MG63 (cell line): Measurements from ENCODE around the gene ABRACL. TPM values are rescaled to one million over a fixed set of nuclear protein-coding genes. Genes with fewer than 3 reads are reported as not detected.

Source experiments
- DNase-seq: peaks from one replicate; pipeline ENCODE4 v3.0.0-alpha.2; 2020
- H3K27me3 ChIP-seq: fragments of 250-450 bp; sonication (Bioruptor Pico); 2 replicates; pipeline ENCODE4 v1.5.1; 2020; ENCODE audit warnings: mild to moderate bottlenecking, moderate library complexity
- H3K36me3 ChIP-seq: fragments of 250-450 bp; sonication (Bioruptor Pico); 2 replicates; pipeline ENCODE4 v1.5.1; 2020; ENCODE audit warnings: mild to moderate bottlenecking, moderate library complexity
- H3K4me3 ChIP-seq: fragments of 250-450 bp; sonication (Bioruptor Pico); 2 replicates; pipeline ENCODE4 v1.5.1; 2020; ENCODE audit warnings: mild to moderate bottlenecking, moderate library complexity
- H3K9me3 ChIP-seq: fragments of 250-450 bp; sonication (Bioruptor Pico); 2 replicates; pipeline ENCODE4 v1.5.1; 2020; ENCODE audit warnings: mild to moderate bottlenecking, moderate library complexity
- total RNA-seq: library from RNA; depleted of rRNA; stranded (reverse); fragments of >200 nt; shearing (Covaris generic); gene quantifications from 2 replicates; pipeline ENCODE4 v1.2.3, GENCODE V29; 2014; ENCODE audit warnings: low replicate concordance; rRNA removed

Gene ABRACL
- total RNA-seq, 1 experiment from 2014 or later: 25.9 TPM

- no peak for DNase-seq
- Histone ChIP-seq H3K9me3 (no peaks in the 10 kb centered on the region), H3K4me3 (no peak overlapping the region), H3K27me3 (no peaks in the 10 kb centered on the region), H3K36me3 (no peaks in the 10 kb centered on the region)
Measured at GRCh38 chr6:139068846-139069245, 40.3 kb downstream of the ABRACL start.

GRCh38 chr6:139073118-139073517 is 44.6 kb downstream of the ABRACL start:
- no peaks in the 10 kb centered on the region for H3K36me3 ChIP-seq
- DNase-seq: no peak
- no peak overlapping the region for H3K4me3 ChIP-seq
- no peaks in the 10 kb centered on the region for H3K9me3 ChIP-seq
- H3K27me3 ChIP-seq: no peaks in the 10 kb centered on the region

GRCh38 chr6:139079018-139079417 is 50.5 kb downstream of the ABRACL start:
- no peak overlapping the region for H3K4me3 ChIP-seq
- no peaks in the 10 kb centered on the region for H3K27me3 ChIP-seq
- no peaks in the 10 kb centered on the region for H3K9me3 ChIP-seq
- H3K36me3 ChIP-seq: no peaks in the 10 kb centered on the region
- DNase-seq: no peak

GRCh38 chr6:139080255-139080920 is 51.8 kb downstream of the ABRACL start:
- no peaks in the 10 kb centered on the region for H3K36me3 ChIP-seq
- DNase-seq: peak; percentile 50
- no peaks in the 10 kb centered on the region for H3K27me3 ChIP-seq
- H3K4me3 ChIP-seq: no peak overlapping the region
- no peaks in the 10 kb centered on the region for H3K9me3 ChIP-seq

- no peak for DNase-seq
- no peaks in the 10 kb centered on the region for H3K36me3 ChIP-seq
- H3K27me3 ChIP-seq: no peaks in the 10 kb centered on the region
Measured at GRCh38 chr6:139081471-139081870, 52.9 kb downstream of the ABRACL start.

GRCh38 chr6:139082370-139082769 is 53.8 kb downstream of the ABRACL start:
- no peak for DNase-seq
- H3K27me3 ChIP-seq: no peaks in the 10 kb centered on the region

More at GRCh38 chr6:139081471-139081870, 52.9 kb downstream of the ABRACL start:
- H3K4me3 ChIP-seq: no peak overlapping the region
- no peaks in the 10 kb centered on the region for H3K9me3 ChIP-seq

GRCh38 chr6:139091826-139092225 is 63.3 kb downstream of the ABRACL start:
- Histone ChIP-seq H3K27me3 (no peaks in the 10 kb centered on the region), H3K36me3 (no peaks in the 10 kb centered on the region), H3K4me3 (no peak overlapping the region), H3K9me3 (no peaks in the 10 kb centered on the region)
- no peak for DNase-seq

More at GRCh38 chr6:139082370-139082769, 53.8 kb downstream of the ABRACL start:
- Histone ChIP-seq H3K4me3 (no peak overlapping the region), H3K36me3 (no peaks in the 10 kb centered on the region), H3K9me3 (no peaks in the 10 kb centered on the region)

Other genes with a start within 250 kb of the ABRACL start
- gene ECT2L, start 232.7 kb upstream of the ABRACL start, total RNA-seq: not detected in 2 replicates
- gene REPS1, start 40.5 kb upstream of the ABRACL start, total RNA-seq: 17.2 and 19.9 TPM in 2 replicates
- 4.0 and 4.8 TPM in 2 replicates for gene HECA, start 106.3 kb downstream of the ABRACL start, total RNA-seq